ENCODE results near the gene NEUROD4.

The NEUROD4 gene

DNA sequence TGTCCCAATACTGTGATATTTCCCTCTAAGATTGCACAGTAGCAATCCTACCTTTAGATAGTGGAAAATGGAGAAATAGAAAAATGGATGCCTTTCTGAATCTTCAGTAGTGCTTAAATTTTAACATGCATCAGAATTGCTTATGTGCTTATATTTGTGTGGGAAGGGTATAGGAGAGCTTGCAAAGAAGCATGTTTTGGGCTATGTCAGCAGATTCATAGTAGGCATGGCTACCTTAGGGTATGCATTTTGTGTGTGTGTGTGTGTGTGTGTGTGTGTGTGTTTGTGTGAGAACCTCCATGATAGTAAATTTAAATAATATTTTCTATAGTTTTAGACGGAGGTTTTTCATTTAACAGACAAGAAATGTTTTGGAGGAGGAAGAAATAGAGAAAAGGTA is 38.3 kb downstream of the NEUROD4 start:
- WGBS, 2 experiments: 100% methylated on average over 1 of the region's 1 CpG
- Histone ChIP-seq H3K4me1 (ENCODE audit: control insufficient read depth, insufficient read depth, low read length) (peaks cover 8% of the 10 kb centered on the region), H3K4me3 (ENCODE audit: insufficient read depth, low read depth, low read length) (no peak overlapping the region), H3K27ac (ENCODE audit: insufficient read depth, low read depth, low read length, poor library complexity, severe bottlenecking) (no peak overlapping the region), H3K36me3 (ENCODE audit: control insufficient read depth, insufficient read depth, low read length) (no peaks in the 10 kb centered on the region), H3K27me3 (ENCODE audit: control insufficient read depth, insufficient read depth, low read length, poor library complexity, severe bottlenecking) (no peaks in the 10 kb centered on the region), H3K9me3 (ENCODE audit: control insufficient read depth, low read length) (no peaks in the 10 kb centered on the region)

GRCh38 chr12:55058776-55059175 is 39.0 kb downstream of the NEUROD4 start:
- H3K27me3 ChIP-seq (ENCODE audit: control insufficient read depth, insufficient read depth, low read length, poor library complexity, severe bottlenecking): no peaks in the 10 kb centered on the region
- no peak overlapping the region for H3K27ac ChIP-seq (ENCODE audit: insufficient read depth, low read depth, low read length, poor library complexity, severe bottlenecking)
- no peak overlapping the region for H3K4me3 ChIP-seq (ENCODE audit: insufficient read depth, low read depth, low read length)
- no peaks in the 10 kb centered on the region for H3K36me3 ChIP-seq (ENCODE audit: control insufficient read depth, insufficient read depth, low read length)
- H3K9me3 ChIP-seq (ENCODE audit: control insufficient read depth, low read length): no peaks in the 10 kb centered on the region
- 94 to 95% methylated on average over 4 of the region's 4 CpGs for WGBS, 2 experiments
- H3K4me1 ChIP-seq (ENCODE audit: control insufficient read depth, insufficient read depth, low read length): peaks cover 8% of the 10 kb centered on the region

DNA sequence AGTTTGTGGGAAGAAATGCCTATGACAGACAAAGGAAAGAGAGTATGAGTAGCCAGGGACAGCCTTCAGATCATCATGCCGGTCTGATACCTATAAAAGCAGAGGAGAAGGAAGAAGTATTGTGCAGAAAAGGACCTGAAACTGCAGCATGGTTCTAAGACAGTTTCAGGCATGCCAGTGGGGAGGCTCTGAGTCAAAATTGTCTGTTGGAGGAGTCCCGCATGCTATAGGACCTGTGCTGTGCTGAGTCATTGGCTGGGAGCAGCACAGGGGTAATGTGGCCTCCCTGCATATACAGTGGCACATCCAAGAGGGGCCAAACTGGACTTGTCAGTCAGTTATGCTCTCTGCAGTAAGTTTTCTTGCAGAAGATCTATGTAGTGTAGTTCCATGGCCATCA is 40.7 kb downstream of the NEUROD4 start:
- H3K36me3 ChIP-seq (ENCODE audit: control insufficient read depth, insufficient read depth, low read length): no peaks in the 10 kb centered on the region
- no peak overlapping the region for H3K4me3 ChIP-seq (ENCODE audit: insufficient read depth, low read depth, low read length)
- H3K27me3 ChIP-seq (ENCODE audit: control insufficient read depth, insufficient read depth, low read length, poor library complexity, severe bottlenecking): no peaks in the 10 kb centered on the region
- H3K4me1 ChIP-seq (ENCODE audit: control insufficient read depth, insufficient read depth, low read length): peaks cover 8% of the 10 kb centered on the region
- H3K9me3 ChIP-seq (ENCODE audit: control insufficient read depth, low read length): no peaks in the 10 kb centered on the region
- no peak overlapping the region for H3K27ac ChIP-seq (ENCODE audit: insufficient read depth, low read depth, low read length, poor library complexity, severe bottlenecking)
- 91% methylated on average over 2 of the region's 2 CpGs for WGBS, 2 experiments

- peaks cover 8% of the 10 kb centered on the region for H3K4me1 ChIP-seq (ENCODE audit: control insufficient read depth, insufficient read depth, low read length)
- WGBS, 2 experiments: 44 to 53% methylated on average over 2 to 3 of the region's 3 CpGs
- peak overlapping the region; percentile 41 for H3K27ac ChIP-seq (ENCODE audit: insufficient read depth, low read depth, low read length, poor library complexity, severe bottlenecking)
- no peaks in the 10 kb centered on the region for H3K36me3 ChIP-seq (ENCODE audit: control insufficient read depth, insufficient read depth, low read length)
- H3K4me3 ChIP-seq (ENCODE audit: insufficient read depth, low read depth, low read length): no peak overlapping the region
- H3K9me3 ChIP-seq (ENCODE audit: control insufficient read depth, low read length): no peaks in the 10 kb centered on the region
- no peaks in the 10 kb centered on the region for H3K27me3 ChIP-seq (ENCODE audit: control insufficient read depth, insufficient read depth, low read length, poor library complexity, severe bottlenecking)
Measured at GRCh38 chr12:55061024-55061423, 41.2 kb downstream of the NEUROD4 start.

- Histone ChIP-seq H3K36me3 (ENCODE audit: control insufficient read depth, insufficient read depth, low read length) (no peaks in the 10 kb centered on the region), H3K4me1 (ENCODE audit: control insufficient read depth, insufficient read depth, low read length) (no peaks in the 10 kb centered on the region), H3K27me3 (ENCODE audit: control insufficient read depth, insufficient read depth, low read length, poor library complexity, severe bottlenecking) (no peaks in the 10 kb centered on the region), H3K27ac (ENCODE audit: insufficient read depth, low read depth, low read length, poor library complexity, severe bottlenecking) (no peak overlapping the region), H3K9me3 (ENCODE audit: control insufficient read depth, low read length) (no peaks in the 10 kb centered on the region), H3K4me3 (ENCODE audit: insufficient read depth, low read depth, low read length) (no peak overlapping the region)
- 43 to 50% methylated on average over 2 of the region's 2 CpGs for WGBS, 2 experiments
Measured at GRCh38 chr12:55063291-55063690, 43.5 kb downstream of the NEUROD4 start.

DNA sequence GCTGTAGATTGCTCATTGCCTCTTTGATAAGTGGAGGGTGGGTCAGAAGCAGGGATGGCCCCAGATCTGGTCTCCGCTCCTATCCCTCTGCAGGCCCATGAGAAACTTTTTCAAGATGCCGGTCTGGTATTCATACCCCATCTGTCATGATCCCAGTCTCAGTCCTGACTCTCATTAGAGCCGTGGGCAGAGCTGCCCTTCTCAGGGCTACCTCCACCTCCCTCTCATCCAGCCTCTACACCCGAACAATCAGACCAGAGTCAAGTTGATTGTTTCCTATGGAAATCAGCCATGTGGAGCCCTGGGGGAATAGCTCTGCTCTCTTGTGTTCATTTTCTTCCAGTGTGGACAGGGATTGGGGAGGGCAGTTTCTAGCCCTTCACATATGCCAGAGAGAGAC is 45.8 kb downstream of the NEUROD4 start:
- no peaks in the 10 kb centered on the region for H3K27me3 ChIP-seq (ENCODE audit: control insufficient read depth, insufficient read depth, low read length, poor library complexity, severe bottlenecking)
- H3K9me3 ChIP-seq (ENCODE audit: control insufficient read depth, low read length): no peaks in the 10 kb centered on the region
- 86 to 95% methylated on average over 4 of the region's 4 CpGs for WGBS, 2 experiments
- no peaks in the 10 kb centered on the region for H3K4me1 ChIP-seq (ENCODE audit: control insufficient read depth, insufficient read depth, low read length)
- H3K36me3 ChIP-seq (ENCODE audit: control insufficient read depth, insufficient read depth, low read length): no peaks in the 10 kb centered on the region
- H3K27ac ChIP-seq (ENCODE audit: insufficient read depth, low read depth, low read length, poor library complexity, severe bottlenecking): no peak overlapping the region
- no peak overlapping the region for H3K4me3 ChIP-seq (ENCODE audit: insufficient read depth, low read depth, low read length)

- Histone ChIP-seq H3K4me1 (ENCODE audit: control insufficient read depth, insufficient read depth, low read length) (no peaks in the 10 kb centered on the region), H3K9me3 (ENCODE audit: control insufficient read depth, low read length) (no peaks in the 10 kb centered on the region), H3K27me3 (ENCODE audit: control insufficient read depth, insufficient read depth, low read length, poor library complexity, severe bottlenecking) (no peaks in the 10 kb centered on the region), H3K27ac (ENCODE audit: insufficient read depth, low read depth, low read length, poor library complexity, severe bottlenecking) (peak overlapping the region; percentile 31), H3K4me3 (ENCODE audit: insufficient read depth, low read depth, low read length) (no peak overlapping the region), H3K36me3 (ENCODE audit: control insufficient read depth, insufficient read depth, low read length) (no peaks in the 10 kb centered on the region)
- 79 to 81% methylated on average over 8 of the region's 8 CpGs for WGBS, 2 experiments
Measured at GRCh38 chr12:55067701-55068100, 47.9 kb downstream of the NEUROD4 start.

GRCh38 chr12:55068416-55069010 is 48.7 kb downstream of the NEUROD4 start:
- Histone ChIP-seq H3K36me3 (ENCODE audit: control insufficient read depth, insufficient read depth, low read length) (no peaks in the 10 kb centered on the region), H3K27me3 (ENCODE audit: control insufficient read depth, insufficient read depth, low read length, poor library complexity, severe bottlenecking) (no peaks in the 10 kb centered on the region), H3K4me3 (ENCODE audit: insufficient read depth, low read depth, low read length) (no peak overlapping the region), H3K9me3 (ENCODE audit: control insufficient read depth, low read length) (no peaks in the 10 kb centered on the region), H3K27ac (ENCODE audit: insufficient read depth, low read depth, low read length, poor library complexity, severe bottlenecking) (no peak overlapping the region), H3K4me1 (ENCODE audit: control insufficient read depth, insufficient read depth, low read length) (no peaks in the 10 kb centered on the region)
- WGBS, 2 experiments: 60 to 62% methylated on average over 8 of the region's 8 CpGs

DNA sequence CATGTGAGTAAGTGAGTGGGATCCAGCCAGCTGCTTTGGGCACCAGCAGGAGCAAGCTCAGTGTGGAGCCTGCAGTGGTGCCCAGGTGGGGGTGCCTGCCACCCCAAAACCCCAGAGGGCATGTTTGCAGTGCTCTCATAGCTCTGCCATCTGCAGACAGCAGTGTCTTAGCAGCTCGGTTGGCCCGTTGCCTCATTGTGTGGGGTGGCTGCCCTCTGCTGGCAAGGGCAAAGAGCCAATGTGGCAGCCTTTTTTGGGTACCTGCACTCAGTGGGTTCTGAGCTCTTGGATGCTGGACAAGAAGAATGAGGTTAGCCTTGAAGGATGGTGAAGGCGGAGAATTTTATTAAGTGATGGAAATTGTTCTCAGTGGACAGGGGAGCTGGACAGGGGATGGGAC is 52.3 kb downstream of the NEUROD4 start:
- WGBS, 2 experiments: 67 to 72% methylated on average over 3 of the region's 3 CpGs
- Histone ChIP-seq H3K4me1 (ENCODE audit: control insufficient read depth, insufficient read depth, low read length) (no peaks in the 10 kb centered on the region), H3K4me3 (ENCODE audit: insufficient read depth, low read depth, low read length) (no peak overlapping the region)

GRCh38 chr12:55073043-55074022 is 53.6 kb downstream of the NEUROD4 start:
- Histone ChIP-seq H3K27ac (ENCODE audit: insufficient read depth, low read depth, low read length, poor library complexity, severe bottlenecking) (no peak overlapping the region), H3K9me3 (ENCODE audit: control insufficient read depth, low read length) (no peaks in the 10 kb centered on the region), H3K27me3 (ENCODE audit: control insufficient read depth, insufficient read depth, low read length, poor library complexity, severe bottlenecking) (no peaks in the 10 kb centered on the region), H3K4me3 (ENCODE audit: insufficient read depth, low read depth, low read length) (no peak overlapping the region), H3K4me1 (ENCODE audit: control insufficient read depth, insufficient read depth, low read length) (no peaks in the 10 kb centered on the region), H3K36me3 (ENCODE audit: control insufficient read depth, insufficient read depth, low read length) (no peaks in the 10 kb centered on the region)
- 49 to 51% methylated on average over 7 of the region's 8 CpGs for WGBS, 2 experiments

More for the DNA sequence above, 52.3 kb downstream of the NEUROD4 start:
- no peaks in the 10 kb centered on the region for H3K9me3 ChIP-seq (ENCODE audit: control insufficient read depth, low read length)
- H3K27ac ChIP-seq (ENCODE audit: insufficient read depth, low read depth, low read length, poor library complexity, severe bottlenecking): no peak overlapping the region
- no peaks in the 10 kb centered on the region for H3K36me3 ChIP-seq (ENCODE audit: control insufficient read depth, insufficient read depth, low read length)
- H3K27me3 ChIP-seq (ENCODE audit: control insufficient read depth, insufficient read depth, low read length, poor library complexity, severe bottlenecking): no peaks in the 10 kb centered on the region
